GM03348 (cell line): ENCODE results near the gene LILRA1.
"Not testable (repeated sequence)": the region's sequence is repeated elsewhere in the genome, so short reads cannot be mapped to it uniquely, and the experiment has no call there.

ENCODE experiments used
- DNase-seq: peaks from one replicate; pipeline ENCODE4 v3.0.0; 2012; ENCODE audit warnings: low spot score

The LILRA1 gene

DNA sequence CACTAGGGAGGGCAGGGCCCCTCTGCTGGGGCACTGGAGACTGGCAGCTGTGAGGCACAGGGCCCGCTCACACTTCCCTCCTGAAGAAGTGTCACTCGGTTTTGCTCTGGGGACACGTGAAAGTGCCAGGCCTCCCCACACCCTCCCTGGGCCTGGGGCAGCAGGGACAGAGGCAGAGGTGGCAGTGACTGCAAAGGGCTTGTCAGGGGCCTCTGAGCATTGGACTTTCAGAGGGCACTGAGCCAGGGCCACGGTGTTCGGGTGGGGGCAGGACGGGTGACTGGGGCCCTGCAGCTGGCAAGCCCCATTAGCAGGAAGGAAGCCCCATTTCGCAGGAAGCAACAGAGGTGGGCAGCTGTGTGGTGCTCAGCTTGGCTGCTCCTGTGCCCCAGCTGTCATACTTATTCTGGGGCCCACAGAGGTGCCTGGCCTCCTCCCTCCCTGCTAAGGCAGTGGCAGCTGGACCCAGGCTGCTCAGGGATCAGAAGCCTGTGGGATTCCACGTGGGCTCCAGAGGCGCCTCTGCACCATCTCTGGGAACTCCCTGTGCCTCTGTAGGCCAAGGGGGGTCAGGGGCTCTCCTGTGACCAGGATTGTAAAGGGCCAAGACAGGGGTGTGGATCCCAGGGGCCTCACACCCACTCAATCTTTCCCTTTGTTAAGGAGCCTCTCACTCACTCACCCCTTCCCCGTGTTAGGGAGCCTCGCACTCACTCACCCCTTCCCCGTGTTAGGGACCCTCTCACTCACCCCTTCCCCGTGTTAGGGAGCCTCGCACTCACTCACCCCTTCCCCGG lies 31.7 kb downstream of the LILRA1 start:
- DNase-seq = not testable (repeated sequence)

DNA sequence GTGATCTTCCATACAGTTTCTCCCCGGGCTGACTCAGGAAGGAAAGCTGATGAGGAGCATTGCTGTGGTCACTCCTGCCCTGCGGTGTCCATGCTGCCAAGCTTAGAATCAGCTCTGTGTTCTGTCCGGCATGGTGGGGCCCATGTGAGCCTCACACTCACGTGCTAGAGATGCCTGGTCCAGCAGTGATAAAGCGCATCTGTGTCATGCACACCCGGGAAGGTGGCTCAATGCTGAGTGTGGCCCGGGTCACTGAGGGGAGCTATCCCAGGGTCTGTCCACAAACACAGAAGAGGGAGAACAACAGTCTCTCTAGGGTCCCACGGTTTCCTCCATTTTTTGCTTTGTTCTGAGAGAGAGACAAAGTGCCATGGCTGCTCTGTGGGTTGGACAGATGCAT lies 33.3 kb downstream of the LILRA1 start:
- no peak for DNase-seq

DNA sequence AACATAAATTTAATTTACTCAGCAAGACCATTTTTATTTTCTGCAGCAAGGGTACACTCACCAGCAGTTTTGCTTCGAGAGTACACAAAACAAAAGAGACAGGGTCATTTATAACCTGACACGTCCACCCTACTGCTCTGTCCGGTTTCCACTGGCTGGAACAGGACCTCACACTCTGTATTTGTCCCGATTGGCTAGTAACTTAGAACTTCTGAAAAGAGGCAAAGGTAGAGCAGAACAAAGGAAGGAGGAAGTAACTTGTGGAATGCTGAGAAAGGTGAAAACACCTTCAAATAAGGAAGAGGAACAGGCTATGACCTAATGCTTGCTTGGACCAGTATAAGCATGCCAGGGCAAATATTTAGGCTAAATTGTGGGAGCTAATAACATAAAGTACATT lies 34.5 kb downstream of the LILRA1 start:
- not testable (repeated sequence) for DNase-seq

DNA sequence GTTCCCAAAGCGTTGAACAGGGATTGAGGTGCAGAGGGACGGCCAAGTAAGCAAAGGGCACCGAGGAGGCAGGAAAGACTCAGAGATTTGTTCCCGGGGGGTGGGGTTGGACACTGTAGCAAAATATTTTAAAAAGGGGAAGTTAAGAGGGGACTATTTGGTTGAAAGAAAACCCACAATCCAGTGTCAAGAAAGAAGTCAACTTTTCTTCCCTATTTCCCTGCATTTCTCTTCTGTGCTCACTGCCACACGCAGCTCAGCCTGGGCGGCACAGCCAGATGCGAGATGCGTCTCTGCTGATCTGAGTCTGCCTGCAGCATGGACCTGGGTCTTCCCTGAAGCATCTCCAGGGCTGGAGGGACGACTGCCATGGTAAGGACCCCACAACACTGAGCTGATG lies 36.8 kb downstream of the LILRA1 start, which contains the start of gene LILRB1:
TSS of gene LILRB1 (plus strand) at position 223 of the 400 bp plus-strand sequence. CDS start 590 bp downstream, outside the sequence.
- not testable (repeated sequence) for DNase-seq

DNA sequence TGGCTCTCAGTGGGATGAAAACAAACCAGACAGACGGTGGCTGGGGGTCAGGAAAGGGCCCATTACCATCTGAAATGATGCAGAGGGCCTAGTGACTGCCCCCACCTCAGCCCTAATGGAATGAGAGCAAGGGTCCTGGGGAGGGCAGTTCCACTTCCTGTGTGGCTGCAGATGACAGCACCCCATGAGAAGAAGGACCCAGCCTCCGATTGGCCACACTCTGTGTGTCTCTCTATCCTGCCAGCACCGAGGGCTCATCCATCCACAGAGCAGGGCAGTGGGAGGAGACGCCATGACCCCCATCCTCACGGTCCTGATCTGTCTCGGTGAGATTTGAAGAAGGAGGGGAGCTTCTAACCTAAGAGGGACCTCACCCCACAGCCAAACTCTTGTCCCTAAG lies 37.4 kb downstream of the LILRA1 start:
- DNase-seq = no peak

DNA sequence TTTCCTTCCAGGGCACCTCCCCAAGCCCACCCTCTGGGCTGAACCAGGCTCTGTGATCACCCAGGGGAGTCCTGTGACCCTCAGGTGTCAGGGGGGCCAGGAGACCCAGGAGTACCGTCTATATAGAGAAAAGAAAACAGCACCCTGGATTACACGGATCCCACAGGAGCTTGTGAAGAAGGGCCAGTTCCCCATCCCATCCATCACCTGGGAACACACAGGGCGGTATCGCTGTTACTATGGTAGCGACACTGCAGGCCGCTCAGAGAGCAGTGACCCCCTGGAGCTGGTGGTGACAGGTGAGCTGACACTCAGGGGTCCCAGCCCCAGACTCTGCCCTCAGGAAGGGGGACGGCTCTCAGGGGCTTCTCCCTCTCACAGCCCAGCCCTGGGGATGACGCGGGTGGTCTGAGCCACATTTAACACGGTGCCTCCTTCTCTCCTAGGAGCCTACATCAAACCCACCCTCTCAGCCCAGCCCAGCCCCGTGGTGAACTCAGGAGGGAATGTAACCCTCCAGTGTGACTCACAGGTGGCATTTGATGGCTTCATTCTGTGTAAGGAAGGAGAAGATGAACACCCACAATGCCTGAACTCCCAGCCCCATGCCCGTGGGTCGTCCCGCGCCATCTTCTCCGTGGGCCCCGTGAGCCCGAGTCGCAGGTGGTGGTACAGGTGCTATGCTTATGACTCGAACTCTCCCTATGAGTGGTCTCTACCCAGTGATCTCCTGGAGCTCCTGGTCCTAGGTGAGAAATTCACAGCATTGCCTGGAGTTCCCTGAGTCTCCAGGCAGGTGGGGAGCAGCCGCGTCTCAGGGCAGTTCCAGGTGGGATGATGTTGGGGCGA lies 38.3 kb downstream of the LILRA1 start:
- not testable (repeated sequence) for DNase-seq

DNA sequence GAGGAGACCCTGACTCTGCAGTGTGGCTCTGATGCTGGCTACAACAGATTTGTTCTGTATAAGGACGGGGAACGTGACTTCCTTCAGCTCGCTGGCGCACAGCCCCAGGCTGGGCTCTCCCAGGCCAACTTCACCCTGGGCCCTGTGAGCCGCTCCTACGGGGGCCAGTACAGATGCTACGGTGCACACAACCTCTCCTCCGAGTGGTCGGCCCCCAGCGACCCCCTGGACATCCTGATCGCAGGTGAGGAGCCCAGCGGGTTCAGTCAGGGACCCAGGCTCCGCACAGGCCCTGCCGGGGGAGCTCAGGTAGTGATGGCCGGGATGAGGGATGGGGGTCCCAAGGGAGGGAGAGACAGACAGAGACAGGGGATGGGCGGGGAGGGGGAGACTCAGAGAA lies 39.1 kb downstream of the LILRA1 start:
- DNase-seq = not testable (repeated sequence)

DNA sequence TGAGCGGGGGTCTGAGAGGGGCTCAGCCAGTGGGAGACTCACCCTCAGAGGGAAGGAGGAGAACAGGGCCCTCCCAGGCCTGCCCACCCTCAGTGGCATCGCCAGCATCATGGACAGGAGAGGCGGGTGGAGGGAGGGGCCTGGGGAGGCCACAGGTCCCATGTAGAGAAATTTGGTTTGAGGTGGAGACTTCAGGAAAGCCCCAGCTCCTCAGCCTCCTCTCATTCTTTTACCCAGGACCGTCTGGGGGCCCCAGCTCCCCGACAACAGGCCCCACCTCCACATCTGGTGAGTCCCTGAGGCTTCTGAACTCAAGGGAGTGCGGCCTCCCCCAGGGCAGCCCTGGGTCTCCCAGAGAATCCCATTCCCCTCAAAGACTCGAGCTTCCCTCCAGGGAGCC lies 40.0 kb downstream of the LILRA1 start:
- no peak for DNase-seq

DNA sequence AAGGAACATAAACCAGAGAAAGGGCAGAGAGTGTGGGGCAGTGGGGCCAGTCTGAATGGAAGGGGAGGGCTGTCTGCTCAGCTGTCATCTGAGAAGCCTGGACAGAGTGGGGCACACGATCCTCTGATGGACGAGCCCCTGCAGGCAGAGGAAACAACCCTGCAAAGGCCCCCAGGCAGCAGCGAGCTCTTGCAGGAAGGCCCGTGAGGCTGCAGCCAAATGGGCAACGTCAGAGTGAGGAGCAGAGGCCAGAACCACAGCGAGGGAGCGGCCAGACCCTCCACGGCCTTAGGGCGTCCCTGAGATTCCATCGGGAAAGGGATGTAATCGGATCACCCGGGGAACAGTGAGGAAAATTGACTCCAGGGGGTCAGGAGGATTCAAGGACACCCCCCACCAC lies 42.6 kb downstream of the LILRA1 start:
- DNase-seq = not testable (repeated sequence)

DNA sequence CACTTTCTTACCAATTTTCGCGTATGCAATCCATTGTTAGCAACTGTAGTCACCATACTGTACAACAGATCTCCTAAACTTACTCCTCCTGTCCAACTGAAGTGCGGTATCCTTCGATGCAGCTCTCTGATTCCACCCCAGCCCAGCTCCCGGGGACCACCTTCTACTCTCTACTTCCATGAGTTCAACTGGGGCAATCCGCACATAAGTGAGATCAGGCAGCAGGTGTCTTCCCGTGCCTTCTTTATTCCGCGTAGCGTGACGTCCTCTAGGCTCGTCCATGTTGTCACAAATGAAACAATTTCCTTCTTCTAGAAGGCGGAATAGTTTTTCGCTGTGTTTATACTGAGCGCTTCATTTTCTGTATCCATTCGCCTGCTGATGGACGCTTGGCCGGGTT lies 45.3 kb downstream of the LILRA1 start:
- no peak for DNase-seq

DNA sequence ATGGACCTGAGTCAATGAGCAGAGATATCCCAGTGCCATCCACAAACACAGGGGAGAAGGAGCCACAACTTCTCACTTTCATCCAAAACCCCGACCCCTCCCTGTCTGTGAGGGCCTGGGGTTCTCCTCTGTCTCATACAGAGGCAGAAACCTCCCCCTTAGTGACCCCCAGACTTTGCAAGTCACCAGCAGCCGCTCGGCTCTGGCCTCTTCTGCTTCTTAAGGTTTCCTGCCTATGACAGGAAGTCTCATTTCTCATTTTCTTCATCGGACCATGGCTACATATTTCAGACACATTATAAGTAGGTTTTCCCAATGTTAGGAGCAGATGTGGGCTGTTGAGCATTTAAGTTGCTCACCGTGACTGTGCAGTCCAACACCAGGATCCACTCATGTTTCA lies 49.5 kb downstream of the LILRA1 start:
- not testable (repeated sequence) for DNase-seq

DNA sequence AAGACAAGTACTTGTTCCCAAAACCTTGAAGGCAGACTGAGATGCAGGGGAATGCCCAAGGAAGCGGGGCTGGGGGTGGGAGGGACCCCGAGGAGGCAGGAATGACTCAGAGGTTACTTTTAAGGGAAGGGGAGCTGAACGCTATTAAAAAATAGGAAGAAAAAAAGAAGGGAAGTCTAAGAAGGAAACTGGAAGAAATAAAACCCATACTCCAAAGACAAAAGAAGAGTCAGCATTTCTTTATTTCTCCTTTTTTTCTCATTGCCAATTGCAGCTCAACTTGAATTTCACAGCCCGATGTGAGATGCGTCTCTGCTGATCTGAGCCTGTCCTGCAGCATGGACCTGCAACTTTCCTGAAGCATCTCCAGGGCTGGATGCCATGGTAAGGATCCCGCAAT lies 50.2 kb downstream of the LILRA1 start:
- not testable (repeated sequence) for DNase-seq

DNA sequence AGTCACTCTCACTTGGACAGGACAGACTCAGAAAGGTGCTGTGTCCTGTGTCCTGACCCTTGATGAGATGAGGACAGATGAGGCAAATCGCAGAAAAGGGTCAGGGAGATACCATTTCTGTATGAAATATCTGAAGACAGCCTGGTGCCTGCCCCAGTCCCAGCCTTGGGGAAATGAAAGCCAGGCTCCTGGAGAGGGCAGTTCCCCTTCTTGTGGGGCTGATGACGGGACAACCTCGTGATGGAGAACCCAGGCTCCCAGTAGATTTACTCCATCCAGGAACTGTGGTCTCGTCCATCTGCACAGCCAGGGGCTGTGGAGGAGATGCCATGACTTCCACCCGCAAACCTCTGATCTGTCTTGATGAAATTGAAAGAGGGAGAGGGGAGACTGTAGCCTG lies 50.6 kb downstream of the LILRA1 start:
- DNase-seq = no peak

DNA sequence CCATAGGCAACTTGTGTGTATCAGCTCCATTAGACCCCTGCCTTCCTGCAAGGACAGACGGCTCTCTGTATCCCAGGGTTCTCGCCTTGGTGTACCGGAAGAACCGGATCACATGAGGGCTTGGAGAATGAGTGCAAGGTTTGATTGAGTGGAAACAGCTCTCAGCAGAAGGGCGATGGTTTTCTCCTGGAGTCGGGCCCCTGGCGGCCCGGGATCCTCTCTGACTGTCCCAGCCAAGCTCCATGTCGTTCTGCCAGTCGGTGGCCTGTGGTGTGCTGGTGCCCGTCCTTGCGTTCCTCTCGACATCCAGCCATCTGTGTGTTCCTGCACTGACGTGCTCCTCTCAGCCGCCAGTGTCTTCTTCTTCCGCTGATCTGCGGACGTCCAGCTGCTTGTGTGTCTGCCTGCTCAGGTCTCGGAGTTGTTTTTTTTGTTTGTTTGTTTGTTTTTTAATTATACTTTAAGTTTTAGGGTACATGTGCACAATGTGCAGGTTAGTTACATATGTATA lies 53.0 kb downstream of the LILRA1 start:
- DNase-seq = no peak

DNA sequence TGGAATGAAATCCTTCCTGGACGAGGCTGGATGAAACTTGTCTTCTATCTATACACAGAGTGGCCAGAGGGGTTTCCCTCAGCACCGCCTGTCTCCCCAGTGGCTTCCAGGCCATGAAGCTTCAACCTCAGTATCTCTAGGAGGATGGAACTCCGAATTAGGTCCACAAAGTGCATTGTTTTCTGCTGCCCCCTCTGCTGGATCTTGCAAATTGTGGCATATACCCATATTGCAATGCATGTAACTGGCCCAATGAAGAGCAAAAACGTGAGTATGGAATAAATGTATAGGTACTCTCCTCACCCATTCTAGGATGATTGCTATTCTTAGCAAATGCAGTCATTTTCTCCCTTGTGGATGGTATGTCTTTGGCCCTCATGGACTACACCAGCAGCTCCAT lies 54.7 kb downstream of the LILRA1 start:
- no peak for DNase-seq

DNA sequence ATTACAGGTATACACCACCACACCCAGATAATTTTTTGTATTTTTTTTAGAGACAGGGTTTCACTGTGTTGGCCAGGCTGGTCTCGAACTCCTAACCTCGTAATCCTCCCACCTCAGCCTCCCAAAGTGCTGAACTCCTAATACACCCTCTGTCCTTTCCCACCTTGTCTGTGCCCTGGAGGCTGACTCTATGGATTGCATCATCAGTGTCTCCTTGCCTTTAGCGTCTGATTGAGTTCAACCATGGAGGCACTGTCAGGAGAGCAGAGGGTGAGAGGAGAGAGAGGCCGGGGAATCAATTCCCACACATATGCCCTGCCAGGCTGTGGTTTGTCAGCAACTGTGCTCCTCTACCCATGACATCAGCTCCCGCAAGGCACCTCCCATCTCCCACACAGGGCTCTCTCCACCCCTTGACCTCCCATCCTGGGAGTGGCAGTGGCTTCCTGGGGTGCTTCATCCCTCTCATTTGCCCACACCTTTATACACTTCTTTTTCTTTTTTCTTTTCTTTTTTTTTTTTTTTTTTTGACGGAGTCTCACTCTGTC lies 56.8 kb downstream of the LILRA1 start:
- no peak for DNase-seq
